ENCODE results near the gene TMOD1. TPM values are rescaled to one million over a fixed set of nuclear protein-coding genes. Genes with fewer than 3 reads are reported as not detected.

TMOD1 gene
- total RNA-seq, 4 donors from 2014 or later, result 33.4 to 38.6 (median 37.0) TPM

- Histone ChIP-seq H3K27ac (no peak overlapping the region), H3K27me3 (no peaks in the 10 kb centered on the region), H3K4me1 (peaks cover 8 to 13% of the 10 kb centered on the region in 2 donors), H3K9me3 (no peaks in the 10 kb centered on the region), H3K4me3 (replicated peaks in 1 of 3) (no peak overlapping the region), H3K36me3 (no peaks in the 10 kb centered on the region)
- intact Hi-C loops (cut with DNase I), result no loop called here
- no peak for TF ChIP-seq POLR2A (IDR thresholded peaks at IDR 0.05)
- TF ChIP-seq CTCF (IDR thresholded peaks at IDR 0.05), result no peak
- no peak for DNase-seq
- WGBS, 2 donors, result 88 to 98% methylated on average over 1 of the region's 1 CpG
Measured at GRCh38 chr9:97550386-97550785, 48.9 kb downstream of the TMOD1 start.

GRCh38 chr9:97551308-97551707 lies 49.8 kb downstream of the TMOD1 start:
- Histone ChIP-seq H3K36me3 (no peaks in the 10 kb centered on the region), H3K27me3 (no peaks in the 10 kb centered on the region), H3K9me3 (no peaks in the 10 kb centered on the region), H3K27ac (no peak overlapping the region), H3K4me3 (replicated peaks in 1 of 3) (no peak overlapping the region), H3K4me1 (peaks cover 14% of the 10 kb centered on the region in 2 donors)
- intact Hi-C loops (cut with DNase I), result no loop called here
- no peak for DNase-seq
- TF ChIP-seq POLR2A (IDR thresholded peaks at IDR 0.05) (no peak), CTCF (IDR thresholded peaks at IDR 0.05) (no peak)
- WGBS, 2 donors, result 95 to 96% methylated on average over 5 of the region's 5 CpGs

DNA sequence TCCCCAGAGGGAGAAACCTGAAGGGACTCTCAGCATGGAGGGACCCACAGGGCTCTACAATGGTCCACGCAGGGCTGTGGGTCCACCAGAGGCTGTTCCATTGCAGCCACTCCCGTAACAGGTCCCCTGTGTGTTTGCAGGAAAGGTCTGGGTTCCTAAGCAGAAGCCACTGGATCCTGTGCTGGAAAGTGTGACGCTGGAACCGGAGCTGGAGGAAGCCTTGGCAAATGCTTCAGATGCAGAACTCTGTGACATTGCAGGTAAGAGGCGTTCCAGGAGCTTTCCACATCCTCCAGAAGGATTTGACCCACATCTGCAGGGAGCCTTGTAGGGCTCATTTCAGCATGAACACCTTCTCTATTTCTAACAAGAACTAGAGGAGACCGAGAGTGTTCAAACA lies 51.7 kb downstream of the TMOD1 start:
- H3K27ac ChIP-seq, result peak overlapping the region in 2 of 3 donors; percentile 60 to 97
- H3K27me3 ChIP-seq, result no peaks in the 10 kb centered on the region
- H3K9me3 ChIP-seq, result no peaks in the 10 kb centered on the region
- no peaks in the 10 kb centered on the region for H3K36me3 ChIP-seq
- H3K4me1 ChIP-seq, result peaks cover 30 to 32% of the 10 kb centered on the region in 2 donors
- no peak for TF ChIP-seq POLR2A (IDR thresholded peaks at IDR 0.05)
- no peak for TF ChIP-seq CTCF (IDR thresholded peaks at IDR 0.05)
- DNase-seq, result peak; percentile 68 to 77
- H3K4me3 ChIP-seq (replicated peaks in 1 of 3), result no peak overlapping the region
- WGBS, 2 donors, result 56% methylated on average over 5 to 6 of the region's 6 CpGs
- intact Hi-C loops (cut with DNase I), result no loop called here

- intact Hi-C loops (cut with DNase I), result no loop called here
- WGBS, 2 donors, result 82 to 90% methylated on average over 5 of the region's 5 CpGs
- TF ChIP-seq POLR2A (IDR thresholded peaks at IDR 0.05) (no peak), CTCF (IDR thresholded peaks at IDR 0.05) (no peak)
- H3K4me1 ChIP-seq, result peaks cover 37 to 39% of the 10 kb centered on the region in 2 donors
- DNase-seq, result no peak
- no peaks in the 10 kb centered on the region for H3K36me3 ChIP-seq
- H3K27ac ChIP-seq, result peak overlapping the region in 2 of 3 donors; percentile 19 to 97
- H3K9me3 ChIP-seq, result no peaks in the 10 kb centered on the region
- no peak overlapping the region for H3K4me3 ChIP-seq (replicated peaks in 1 of 3)
- H3K27me3 ChIP-seq, result no peaks in the 10 kb centered on the region
Measured at GRCh38 chr9:97553841-97554240, 52.4 kb downstream of the TMOD1 start.

DNA sequence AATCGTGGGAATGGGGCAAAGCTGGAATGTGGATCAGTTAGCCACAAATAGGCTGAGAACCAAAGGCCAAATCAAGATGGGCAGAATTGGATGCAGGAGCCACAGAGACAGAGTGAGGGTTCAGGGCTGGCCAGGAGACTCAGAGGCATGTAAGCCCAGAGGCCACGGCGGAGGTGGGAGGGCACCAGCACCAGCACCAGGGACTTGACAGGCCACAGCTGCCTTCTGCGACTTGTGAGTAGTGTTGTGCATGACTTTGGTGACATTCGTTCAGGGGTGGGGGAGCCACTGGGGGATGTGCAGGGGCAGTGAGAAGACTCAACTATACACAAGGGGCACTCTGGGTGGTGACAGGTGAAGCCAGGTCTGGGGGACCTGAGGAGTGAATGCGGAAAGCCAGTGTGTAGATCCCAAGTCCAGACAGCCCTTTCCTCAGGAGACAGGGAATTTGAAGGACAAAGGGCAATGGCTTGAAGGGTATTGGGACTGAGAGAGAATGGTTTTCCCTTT lies 53.2 kb downstream of the TMOD1 start:
- DNase-seq, result no peak
- Histone ChIP-seq H3K9me3 (no peaks in the 10 kb centered on the region), H3K4me3 (replicated peaks in 1 of 3) (no peak overlapping the region), H3K27ac (peak overlapping the region; percentile 55 to 97 (median 97)), H3K4me1 (peaks cover 43 to 45% of the 10 kb centered on the region in 2 donors), H3K27me3 (no peaks in the 10 kb centered on the region), H3K36me3 (no peaks in the 10 kb centered on the region)
- intact Hi-C loops (cut with DNase I), result no loop called here
- no peak for TF ChIP-seq POLR2A (IDR thresholded peaks at IDR 0.05)
- 84 to 99% methylated on average over 5 to 6 of the region's 6 CpGs for WGBS, 2 donors

Measured in thyroid gland (tissue), 4 donors.